Transverse colon (tissue), 4 donors: ENCODE data around the gene FOLR1. TPM values are rescaled to one million over a fixed set of nuclear protein-coding genes. Genes with fewer than 3 reads are reported as not detected.

Source experiments
- DNase-seq: peaks from one replicate; pipeline ENCODE4 v3.0.0-alpha.2; 2019
- H3K27ac ChIP-seq, 4 donors: fragments of 200-600 bp; sonication (generic); 2 replicates each; pipeline ENCODE4 v1.5.1; 2016 to 2018; ENCODE audit warnings: inconsistent platforms in 4 of 4
- H3K27me3 ChIP-seq: fragments of 200-600 bp; sonication (generic); 2 replicates; pipeline ENCODE4 v1.5.1; 2017; ENCODE audit warnings: inconsistent platforms
- H3K36me3 ChIP-seq, 4 donors: fragments of 200-600 bp; sonication (generic); 2 replicates each; pipeline ENCODE4 v1.5.1; 2017 to 2019; ENCODE audit warnings: inconsistent platforms in 4 of 4
- H3K4me1 ChIP-seq, 4 donors: fragments of 200-600 bp; sonication (generic); 2 replicates each; pipeline ENCODE4 v1.5.1; 2017 to 2020; ENCODE audit warnings: inconsistent platforms in 4 of 4
- H3K4me3 ChIP-seq, 4 donors: fragments of 200-600 bp; sonication (generic); 1 replicate in 1 of 4; 2 replicates in 3 of 4; pipeline versions ENCODE4 v1.5.1 to v1.6.1; 2017 to 2019; ENCODE audit warnings: inconsistent platforms in 4 of 4
- H3K9me3 ChIP-seq, 2 donors: fragments of 200-600 bp; sonication (generic); 2 replicates each; pipeline ENCODE4 v1.5.1; 2017 to 2019; ENCODE audit warnings: inconsistent platforms in 2 of 2
- CTCF ChIP-seq, 5 experiments: fragments of 200-600 bp in 3 of 5; fragments of 450-650 bp in 2 of 5; sonication (generic) in 3 of 5; IDR thresholded peaks; 1 replicate in 2 of 5; 2 replicates in 3 of 5; pipeline ENCODE4 v1.5.1; 2016 to 2017; ENCODE audit warnings: antibody characterized with exemption in 5 of 5, inconsistent platforms in 3 of 5, mild to moderate bottlenecking in 2 of 5, moderate library complexity in 1 of 5
- EP300 ChIP-seq: sonication (generic); formaldehyde crosslinking; IDR thresholded peaks from one replicate; pipeline ENCODE4 v1.6.1; 2017; ENCODE audit warnings: antibody characterized with exemption, low read depth
- POLR2A ChIP-seq: fragments of 450-650 bp; IDR thresholded peaks from one replicate; pipeline ENCODE4 v1.6.1; 2016; ENCODE audit warnings: antibody characterized with exemption, mild to moderate bottlenecking, moderate library complexity
- POLR2AphosphoS5 ChIP-seq, 3 donors: sonication (generic); formaldehyde crosslinking; IDR thresholded peaks; one replicate each; pipeline ENCODE4 v1.6.1; 2016; ENCODE audit warnings: antibody characterized with exemption in 3 of 3
- WGBS, 2 donors: methylation state at CpG; one replicate each; pipeline ENCODE4 v1.1.5; 2018; ENCODE audit warnings: low coverage in 1 of 2; 5-methylcytosine and 5-hydroxymethylcytosine counted together
- in situ Hi-C, 4 donors: fragments of 200-750 bp; cut with MboI; loops; one replicate each; pipeline versions ENCODE4 v1.15.0 to v1.15.1; 2017; ENCODE audit warnings: low sequenced_read_pairs in 3 of 4, low pct_ligation_motif_present in 1 of 4, low pct_unique_long_range_greater_than_20kb in 1 of 4
- intact Hi-C: fragments of 100-400 bp; cut with DNase I; formaldehyde crosslinking; loops from one replicate; pipeline ENCODE4 v1.15.1; 2023; ENCODE audit warnings: low total_unique reads
- total RNA-seq, 4 donors: library from RNA; depleted of rRNA; stranded (reverse); fragments of >200 nt; gene quantifications; one replicate each; pipeline ENCODE4 v1.1.0, GENCODE V29; 2016

Gene FOLR1
- total RNA-seq, 4 donors from 2014 or later, result not detected

GRCh38 chr11:72222907-72223614 lies 31.1 kb downstream of the FOLR1 start:
- no peaks in the 10 kb centered on the region for H3K9me3 ChIP-seq
- peak; percentile 73 to 88 (median 78) for TF ChIP-seq POLR2AphosphoS5 (IDR thresholded peaks at IDR 0.05)
- peak; percentile 26 to 63 (median 40) for TF ChIP-seq CTCF (IDR thresholded peaks at IDR 0.05)
- peak; percentile 69 for TF ChIP-seq POLR2A
- no peak for TF ChIP-seq EP300
- in situ Hi-C loops, result no loop called here
- H3K4me1 ChIP-seq, result peaks cover 5 to 27% (median 22%) of the 10 kb centered on the region in 4 donors
- 1% methylated on average over 38 of the region's 47 CpGs; no CpG with 5 or more reads in 1 of the 2 donors for WGBS, 2 donors
- H3K27ac ChIP-seq, result peak overlapping the region; percentile 98 to 100 (median 99)
- peak overlapping the region; percentile 86 to 95 (median 88) for H3K4me3 ChIP-seq
- H3K36me3 ChIP-seq, result no peaks in the 10 kb centered on the region
- peak; percentile 97 for DNase-seq
- H3K27me3 ChIP-seq, result no peaks in the 10 kb centered on the region
- intact Hi-C loops, result no loop called here

GRCh38 chr11:72223615-72224563 lies 31.9 kb downstream of the FOLR1 start:
- TF ChIP-seq POLR2A (peak; percentile 45), EP300 (no peak)
- intact Hi-C loops, result no loop called here
- 0 to 1% methylated on average over 8 to 28 of the region's 84 CpGs for WGBS, 2 donors
- H3K4me1 ChIP-seq, result peaks cover 5 to 27% (median 22%) of the 10 kb centered on the region in 4 donors
- peak overlapping the region; percentile 86 to 95 (median 88) for H3K4me3 ChIP-seq
- H3K27ac ChIP-seq, result peak overlapping the region; percentile 98 to 100 (median 99)
- in situ Hi-C loops, result no loop called here
- H3K36me3 ChIP-seq, result peaks cover 0 to 6% (median under 1%) of the 10 kb centered on the region in 4 donors
- no peaks in the 10 kb centered on the region for H3K27me3 ChIP-seq
- peak; percentile 85 for DNase-seq
- H3K9me3 ChIP-seq, result no peaks in the 10 kb centered on the region

- in situ Hi-C loops, result no loop called here
- Histone ChIP-seq H3K4me3 (peak within 1 kb of the TSS; percentile 86 to 95 (median 88)), H3K9me3 (no peaks in the 10 kb centered on the region), H3K36me3 (peaks cover 0 to 13% (median 4%) of the 10 kb centered on the region in 4 donors), H3K4me1 (peaks cover 5 to 27% (median 22%) of the 10 kb centered on the region in 4 donors), H3K27me3 (no peaks in the 10 kb centered on the region), H3K27ac (peak within 1 kb of the TSS; percentile 98 to 100 (median 99))
- intact Hi-C loops, result no loop called here
- WGBS, 2 donors, result 0% methylated on average over 3 to 62 of the region's 81 CpGs
- DNase-seq, result peak; percentile 64
- TF ChIP-seq EP300 (no peak), POLR2A (no peak), CTCF (IDR thresholded peaks at IDR 0.05) (no peak), POLR2AphosphoS5 (IDR thresholded peaks at IDR 0.05) (no peak)
These were observed 32.8 kb downstream of the FOLR1 start, which contains the start of gene INPPL1 for GRCh38 chr11:72224564-72225410. Gene INPPL1 (plus strand): TSS chr11:72224767. CDS start chr11:72224985, 218 bp downstream.

GRCh38 chr11:72225411-72225951 lies 33.5 kb downstream of the FOLR1 start:
- intact Hi-C loops, result no loop called here
- TF ChIP-seq EP300 (no peak), POLR2A (no peak), POLR2AphosphoS5 (IDR thresholded peaks at IDR 0.05) (no peak), CTCF (IDR thresholded peaks at IDR 0.05) (no peak)
- WGBS, 2 donors, result 9 to 33% methylated on average over 1 to 11 of the region's 11 CpGs

More at GRCh38 chr11:72225411-72225951, 33.5 kb downstream of the FOLR1 start:
- Histone ChIP-seq H3K36me3 (peaks cover 0 to 18% (median 4%) of the 10 kb centered on the region in 4 donors), H3K27ac (peak overlapping the region; percentile 98 to 100 (median 99)), H3K27me3 (no peaks in the 10 kb centered on the region), H3K4me1 (peaks cover 5 to 27% (median 22%) of the 10 kb centered on the region in 4 donors), H3K9me3 (no peaks in the 10 kb centered on the region), H3K4me3 (peak overlapping the region; percentile 86 to 95 (median 88))
- DNase-seq, result no peak
- in situ Hi-C loops, result no loop called here
